Adrenal gland (tissue), 5 donors: ENCODE data around the gene NFS1.

Experiments used
- CTCF ChIP-seq, 6 experiments: fragments of 450-650 bp in 4 of 6; fragments of 200-600 bp in 2 of 6; sonication (generic) in 1 of 6; IDR thresholded peaks; 1 replicate in 5 of 6; 2 replicates in 1 of 6; pipeline versions ENCODE4 v1.5.1 to v1.8.0; 2016 to 2021; ENCODE audit warnings: antibody characterized with exemption in 6 of 6, mild to moderate bottlenecking in 2 of 6, moderate library complexity in 1 of 6
- POLR2A ChIP-seq, 2 donors: fragments of 450-650 bp; IDR thresholded peaks; one replicate each; pipeline ENCODE4 v1.6.1; 2017; ENCODE audit warnings: antibody characterized with exemption in 2 of 2, mild to moderate bottlenecking in 2 of 2, moderate library complexity in 1 of 2
- donor health status: DM: no; HTN: no; CAD: no.

GRCh38 chr20:35640724-35641123 lies 58.4 kb downstream of the NFS1 start:
- no peak for TF ChIP-seq CTCF (IDR thresholded peaks at IDR 0.05)
- no peak for TF ChIP-seq POLR2A (IDR thresholded peaks at IDR 0.05)
